Fibroblast of villous mesenchyme (primary cell): Measurements from ENCODE around the gene TUBAL3. TPM values are rescaled to one million over a fixed set of nuclear protein-coding genes. Genes with fewer than 3 reads are reported as not detected.

Experiments
- DNase-seq: peaks from one replicate; pipeline ENCODE4 v3.0.0-alpha.2; 2010; ENCODE audit warnings: low read depth
- H3K4me3 ChIP-seq: 2 replicates; pipeline ENCODE4 v1.5.1; 2011; ENCODE audit warnings: low read depth, mild to moderate bottlenecking, low read length
- total RNA-seq: library from RNA; depleted of rRNA; stranded (reverse); fragments of >200 nt; gene quantifications from 2 replicates; pipeline ENCODE4 v1.2.3, GENCODE V29; 2012
- TF ChIP-seq, protein P1 (sequence below): IDR thresholded peaks from 2 replicates; pipeline ENCODE4 v1.5.1; 2012; ENCODE audit warnings: low read depth, mild to moderate bottlenecking, low read length; ENCODE audit not compliant: insufficient read depth

TUBAL3 gene
- total RNA-seq, 1 donor, result not detected

DNA sequence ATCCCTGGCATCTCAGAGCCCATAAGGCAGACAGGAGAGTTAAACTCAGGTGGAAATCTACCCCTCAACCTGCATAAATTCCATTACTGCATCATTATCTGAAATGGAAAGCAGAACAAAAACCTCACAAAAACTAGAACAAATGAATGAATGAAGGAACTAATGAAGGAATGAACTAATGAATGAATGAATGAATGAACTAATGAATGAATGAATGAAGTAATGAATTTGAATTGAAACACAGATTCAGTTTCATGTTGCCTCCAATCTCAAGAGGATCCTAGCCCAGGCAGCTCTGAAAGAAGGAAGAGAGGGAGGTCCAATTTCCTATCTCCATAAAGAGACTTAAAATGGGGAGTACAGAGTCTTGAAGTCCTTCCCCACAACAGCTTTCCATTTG lies 41.8 kb downstream of the TUBAL3 start:
- no peak for DNase-seq
- H3K4me3 ChIP-seq, result no peak overlapping the region
- TF ChIP-seq, protein P1, sequence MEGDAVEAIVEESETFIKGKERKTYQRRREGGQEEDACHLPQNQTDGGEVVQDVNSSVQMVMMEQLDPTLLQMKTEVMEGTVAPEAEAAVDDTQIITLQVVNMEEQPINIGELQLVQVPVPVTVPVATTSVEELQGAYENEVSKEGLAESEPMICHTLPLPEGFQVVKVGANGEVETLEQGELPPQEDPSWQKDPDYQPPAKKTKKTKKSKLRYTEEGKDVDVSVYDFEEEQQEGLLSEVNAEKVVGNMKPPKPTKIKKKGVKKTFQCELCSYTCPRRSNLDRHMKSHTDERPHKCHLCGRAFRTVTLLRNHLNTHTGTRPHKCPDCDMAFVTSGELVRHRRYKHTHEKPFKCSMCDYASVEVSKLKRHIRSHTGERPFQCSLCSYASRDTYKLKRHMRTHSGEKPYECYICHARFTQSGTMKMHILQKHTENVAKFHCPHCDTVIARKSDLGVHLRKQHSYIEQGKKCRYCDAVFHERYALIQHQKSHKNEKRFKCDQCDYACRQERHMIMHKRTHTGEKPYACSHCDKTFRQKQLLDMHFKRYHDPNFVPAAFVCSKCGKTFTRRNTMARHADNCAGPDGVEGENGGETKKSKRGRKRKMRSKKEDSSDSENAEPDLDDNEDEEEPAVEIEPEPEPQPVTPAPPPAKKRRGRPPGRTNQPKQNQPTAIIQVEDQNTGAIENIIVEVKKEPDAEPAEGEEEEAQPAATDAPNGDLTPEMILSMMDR, result no peak

DNA sequence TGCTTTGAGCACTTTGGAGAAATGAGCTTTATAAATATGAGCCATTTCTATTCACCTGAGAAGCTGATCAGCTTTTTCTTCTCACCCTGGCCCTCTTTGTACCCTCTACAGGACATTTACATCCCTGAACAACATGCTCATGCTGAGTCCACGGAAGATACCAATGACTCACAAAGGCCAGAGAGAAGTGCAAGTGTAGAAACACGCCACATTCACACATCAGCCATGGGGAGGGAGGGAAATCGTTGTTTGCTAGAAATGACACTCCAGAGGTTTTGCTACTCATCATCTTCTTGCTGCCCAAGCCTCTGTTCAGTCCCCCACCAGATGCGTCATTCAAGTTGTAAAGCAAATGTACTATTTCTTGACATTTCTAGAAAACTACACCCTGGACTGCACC lies 42.7 kb downstream of the TUBAL3 start:
- no peak for DNase-seq
- H3K4me3 ChIP-seq, result no peak overlapping the region
- TF ChIP-seq, protein P1, result no peak

DNA sequence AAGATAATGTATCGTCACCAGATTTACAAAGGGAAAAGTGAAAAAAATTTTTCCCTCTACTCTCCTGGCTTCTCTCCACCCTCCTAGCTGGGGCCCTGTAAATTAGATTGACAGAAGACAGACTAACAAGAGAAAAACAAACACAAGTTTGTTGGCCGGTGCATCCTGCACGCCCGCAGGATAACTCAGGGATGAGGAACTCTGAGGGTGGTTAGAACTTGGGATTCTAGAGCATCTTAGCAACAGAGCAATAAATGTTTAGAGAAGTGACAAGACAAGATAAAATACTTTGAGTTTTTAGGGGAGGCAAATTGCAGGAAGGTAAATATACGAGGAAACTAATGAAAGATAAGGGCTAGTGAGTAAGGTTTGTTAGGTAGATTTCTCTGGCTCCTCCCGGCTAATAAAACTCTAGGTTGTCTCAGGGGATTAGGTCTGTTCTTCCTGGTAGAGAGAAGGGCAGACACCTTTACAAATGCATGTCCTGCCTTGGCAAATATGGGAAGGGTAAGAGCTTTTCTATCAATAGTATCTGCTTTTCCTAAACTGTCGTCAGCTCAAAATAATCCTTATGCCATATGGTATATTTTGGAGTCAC lies 44.2 kb downstream of the TUBAL3 start:
- H3K4me3 ChIP-seq, result no peak overlapping the region
- TF ChIP-seq, protein P1, result no peak
- no peak for DNase-seq

DNA sequence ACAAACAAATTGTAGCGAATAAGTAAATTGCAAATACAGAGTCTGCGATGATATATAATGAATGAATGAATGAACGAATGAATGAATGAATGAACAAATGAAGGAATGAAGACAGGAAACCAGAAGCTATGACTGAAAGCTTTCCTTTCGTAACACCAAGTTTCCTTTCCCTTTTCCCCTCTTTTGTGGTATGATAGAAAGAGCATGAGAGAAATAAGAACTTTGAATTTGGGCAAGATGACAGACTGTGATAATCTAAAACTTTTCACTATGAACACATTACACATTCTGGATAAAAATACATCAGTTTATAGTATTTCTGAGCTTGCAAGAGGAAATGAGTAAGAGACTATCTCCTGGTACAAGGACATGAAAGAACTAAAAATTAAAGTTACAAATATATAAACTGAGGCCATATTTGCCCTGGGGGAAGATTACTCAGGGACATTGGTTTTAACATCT lies 48.3 kb downstream of the TUBAL3 start:
- TF ChIP-seq, protein P1, result no peak
- no peak for DNase-seq
- no peak overlapping the region for H3K4me3 ChIP-seq

DNA sequence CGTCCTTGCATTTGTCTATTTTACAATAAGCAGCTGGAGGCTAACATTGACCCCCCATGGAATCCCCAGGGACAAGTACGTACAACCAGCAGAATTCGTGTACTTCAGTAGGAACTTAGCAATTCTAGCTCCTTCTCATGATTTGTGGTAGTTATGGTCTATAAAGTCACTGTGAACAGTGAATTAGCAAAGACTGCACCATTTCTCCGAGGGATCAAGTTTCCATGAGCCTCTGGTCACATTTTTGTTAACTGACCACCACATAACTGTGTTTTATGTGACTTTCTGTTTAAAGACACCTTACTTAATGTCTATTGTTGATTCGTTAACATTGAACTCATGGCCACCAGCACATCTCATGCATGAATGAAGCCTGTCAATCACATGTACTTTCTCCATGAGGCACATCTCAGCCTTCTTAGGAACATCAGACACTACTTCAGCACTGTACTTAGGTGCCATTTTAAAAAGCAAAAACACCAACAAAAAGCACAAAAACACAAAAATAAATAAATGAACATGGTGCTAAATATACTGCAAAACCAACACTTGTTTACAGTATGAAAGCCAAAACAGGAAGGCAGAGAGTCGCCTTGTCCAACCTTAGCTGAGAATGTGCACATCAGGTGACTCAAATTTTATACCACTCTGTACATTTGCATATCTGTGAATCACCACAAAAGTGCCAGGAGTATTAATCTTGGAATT lies 48.9 kb downstream of the TUBAL3 start:
- no peak overlapping the region for H3K4me3 ChIP-seq
- no peak for DNase-seq
- TF ChIP-seq, protein P1, result no peak

DNA sequence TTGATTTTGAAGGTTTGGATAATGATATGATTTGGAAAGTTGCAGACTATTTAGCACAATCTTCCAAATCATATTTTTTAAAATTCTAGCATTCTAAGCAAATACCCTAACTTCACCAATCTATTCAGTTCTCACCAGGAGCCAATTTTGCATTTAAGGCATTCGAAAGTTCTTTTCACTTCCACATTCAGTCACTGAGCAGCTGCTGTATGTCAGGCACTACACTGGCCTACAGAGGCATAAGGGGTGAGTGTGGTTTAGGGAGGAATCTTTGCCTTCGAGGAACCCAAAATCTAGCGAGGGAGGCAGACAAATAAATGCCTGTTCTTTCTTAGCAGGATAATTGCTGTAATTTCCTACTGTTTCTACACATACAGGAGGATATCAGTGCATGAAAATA lies 50.6 kb downstream of the TUBAL3 start:
- no peak for DNase-seq
- TF ChIP-seq, protein P1, result no peak

DNA sequence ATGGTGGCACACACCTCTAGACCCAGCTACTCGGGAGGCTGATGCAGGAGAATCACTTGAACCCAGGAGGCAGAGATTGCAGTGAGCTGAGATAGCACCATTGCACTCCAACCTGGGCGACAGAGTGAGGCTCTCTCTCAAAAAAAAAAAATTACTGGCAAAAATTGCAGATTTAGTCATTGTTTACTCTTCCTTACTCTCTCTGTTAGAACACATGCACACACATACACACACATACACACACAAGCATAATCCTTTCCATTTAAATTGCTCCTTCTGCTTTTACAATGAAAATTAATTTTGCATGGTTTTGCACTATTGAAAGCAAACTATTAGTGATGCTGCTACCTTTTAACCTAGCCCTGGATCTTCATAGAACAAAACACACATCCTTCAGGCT lies 55.3 kb downstream of the TUBAL3 start:
- TF ChIP-seq, protein P1, result no peak
- no peak for DNase-seq
- no peak overlapping the region for H3K4me3 ChIP-seq

More for the DNA sequence above, 50.6 kb downstream of the TUBAL3 start:
- H3K4me3 ChIP-seq, result no peak overlapping the region
